Endothelial cell of umbilical vein (primary cell): ENCODE measurements around the gene SIAE.

Source experiments
- CTCF ChIP-seq, 2 donors: IDR thresholded peaks; 1 replicate in 1 of 2; 2 replicates in 1 of 2; pipeline ENCODE4 v1.5.1; 2011; ENCODE audit warnings: low read length in 2 of 2, mild to moderate bottlenecking in 2 of 2, moderate library complexity in 2 of 2, control low read depth in 1 of 2, inconsistent platforms in 1 of 2, low read depth in 1 of 2; ENCODE audit not compliant: insufficient read depth in 1 of 2; ENCODE audit errors: extremely low read depth in 1 of 2
- EZH2 ChIP-seq: IDR thresholded peaks from 2 replicates; pipeline ENCODE4 v1.6.1; 2012; ENCODE audit warnings: borderline replicate concordance, low read depth, mild to moderate bottlenecking, moderate library complexity, low read length, inconsistent platforms; ENCODE audit not compliant: severe bottlenecking
- FOS ChIP-seq: IDR thresholded peaks from 2 replicates; pipeline ENCODE4 v1.6.1; 2011; ENCODE audit warnings: mild to moderate bottlenecking, low read length, moderate library complexity, borderline replicate concordance; ENCODE audit not compliant: insufficient read depth
- MAX ChIP-seq: IDR thresholded peaks from 2 replicates; pipeline ENCODE4 v1.6.1; 2011; ENCODE audit not compliant: insufficient read depth, insufficient read length
- POLR2A ChIP-seq: IDR thresholded peaks from 2 replicates; pipeline ENCODE4 v1.6.1; 2012; ENCODE audit warnings: low read depth, mild to moderate bottlenecking, control low read depth, low read length
- POLR2AphosphoS5 ChIP-seq: IDR thresholded peaks from 2 replicates; pipeline ENCODE4 v1.6.1; 2012; ENCODE audit warnings: low read depth, mild to moderate bottlenecking, control low read depth, low read length, moderate library complexity; ENCODE audit not compliant: insufficient read depth

GRCh38 chr11:124627546-124627945, 46.0 kb downstream of the SIAE start:
- no peak for TF ChIP-seq EZH2
- no peak for TF ChIP-seq FOS
- no peak for TF ChIP-seq CTCF (IDR thresholded peaks at IDR 0.05; ENCODE audit: extremely low read depth in 1 of 2, insufficient read depth in 1 of 2, low read depth in 1 of 2, low read length in 2 of 2)
- TF ChIP-seq POLR2A = no peak
- no peak for TF ChIP-seq MAX
- no peak for TF ChIP-seq POLR2AphosphoS5
